ENCODE results near the gene TCL1A.

DNA sequence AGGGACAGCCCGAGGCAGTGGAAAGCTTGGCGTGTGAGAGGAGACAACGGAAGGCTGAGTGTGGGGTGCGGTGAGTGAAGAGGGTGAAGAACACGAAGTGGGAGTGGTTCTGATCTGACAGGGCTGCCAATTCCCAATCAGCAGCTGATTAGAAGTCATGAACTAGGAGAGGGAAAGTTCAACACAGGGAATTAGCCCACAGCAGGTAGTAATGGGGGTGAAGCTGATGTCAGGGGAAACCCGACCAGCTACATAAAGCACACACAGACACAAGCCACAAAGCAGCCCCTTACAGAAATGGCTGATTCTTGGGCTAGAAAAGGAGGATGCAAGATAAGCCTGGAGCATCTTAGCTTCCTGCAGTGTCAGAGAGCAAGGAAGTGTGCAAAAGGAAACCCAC lies 47.5 kb upstream of the TCL1A start:
- TF ChIP-seq, protein P1, sequence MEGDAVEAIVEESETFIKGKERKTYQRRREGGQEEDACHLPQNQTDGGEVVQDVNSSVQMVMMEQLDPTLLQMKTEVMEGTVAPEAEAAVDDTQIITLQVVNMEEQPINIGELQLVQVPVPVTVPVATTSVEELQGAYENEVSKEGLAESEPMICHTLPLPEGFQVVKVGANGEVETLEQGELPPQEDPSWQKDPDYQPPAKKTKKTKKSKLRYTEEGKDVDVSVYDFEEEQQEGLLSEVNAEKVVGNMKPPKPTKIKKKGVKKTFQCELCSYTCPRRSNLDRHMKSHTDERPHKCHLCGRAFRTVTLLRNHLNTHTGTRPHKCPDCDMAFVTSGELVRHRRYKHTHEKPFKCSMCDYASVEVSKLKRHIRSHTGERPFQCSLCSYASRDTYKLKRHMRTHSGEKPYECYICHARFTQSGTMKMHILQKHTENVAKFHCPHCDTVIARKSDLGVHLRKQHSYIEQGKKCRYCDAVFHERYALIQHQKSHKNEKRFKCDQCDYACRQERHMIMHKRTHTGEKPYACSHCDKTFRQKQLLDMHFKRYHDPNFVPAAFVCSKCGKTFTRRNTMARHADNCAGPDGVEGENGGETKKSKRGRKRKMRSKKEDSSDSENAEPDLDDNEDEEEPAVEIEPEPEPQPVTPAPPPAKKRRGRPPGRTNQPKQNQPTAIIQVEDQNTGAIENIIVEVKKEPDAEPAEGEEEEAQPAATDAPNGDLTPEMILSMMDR (IDR thresholded peaks at IDR 0.05), result no peak
- no peak for TF ChIP-seq POLR2A (IDR thresholded peaks at IDR 0.05)
